ENCODE results near the gene EN1. TPM values are rescaled to one million over a fixed set of nuclear protein-coding genes. Genes with fewer than 3 reads are reported as not detected.

EN1 gene
- total and polyA plus RNA-seq, 8 donors: not detected

GRCh38 chr2:118845005-118845521 is 2.4 kb downstream of the EN1 start:
- Histone ChIP-seq H3K4me3 (no peak overlapping the region), H3K9me3 (no peaks in the 10 kb centered on the region), H3K36me3 (no peaks in the 10 kb centered on the region), H3K4me1 (peaks cover 0 to 14% (median 0%) of the 10 kb centered on the region in 3 donors), H3K27me3 (peaks cover 0 to 87% (median 21%) of the 10 kb centered on the region in 4 donors), H3K27ac (no peak overlapping the region)
- 6 to 9% methylated on average over 43 of the region's 43 CpGs for WGBS, 2 donors
- FAIRE-seq: no peak
- intact Hi-C loops (cut with DNase I): no loop called here
- no peak for DNase-seq
- peak in 2 of 4 donors; percentile 14 to 22 for ATAC-seq
- no peak for TF ChIP-seq CTCF (IDR thresholded peaks at IDR 0.05)

- TF ChIP-seq CTCF (IDR thresholded peaks at IDR 0.05): no peak
- FAIRE-seq: no peak
These were observed 3.0 kb downstream of the EN1 start for GRCh38 chr2:118844261-118845004.

GRCh38 chr2:118843483-118844132 is 3.8 kb downstream of the EN1 start:
- no peak for TF ChIP-seq CTCF (IDR thresholded peaks at IDR 0.05)
- Histone ChIP-seq H3K27me3 (peaks cover 0 to 83% (median 21%) of the 10 kb centered on the region in 4 donors), H3K4me3 (no peak overlapping the region), H3K27ac (no peak overlapping the region), H3K9me3 (no peaks in the 10 kb centered on the region), H3K36me3 (no peaks in the 10 kb centered on the region), H3K4me1 (peaks cover 0 to 14% (median 0%) of the 10 kb centered on the region in 3 donors)
- no peak for DNase-seq
- ATAC-seq: no peak
- 35 to 43% methylated on average over 10 of the region's 10 CpGs for WGBS, 2 donors
- no peak for FAIRE-seq
- intact Hi-C loops (cut with DNase I): no loop called here

More at GRCh38 chr2:118844261-118845004, 3.0 kb downstream of the EN1 start:
- 36 to 39% methylated on average over 8 of the region's 8 CpGs for WGBS, 2 donors
- ATAC-seq (no peak), DNase-seq (no peak)
- no peak overlapping the region for H3K4me3 ChIP-seq
- H3K9me3 ChIP-seq: no peaks in the 10 kb centered on the region
- intact Hi-C loops (cut with DNase I): no loop called here
- H3K4me1 ChIP-seq: peaks cover 0 to 14% (median 0%) of the 10 kb centered on the region in 3 donors
- H3K27me3 ChIP-seq: peaks cover 0 to 86% (median 21%) of the 10 kb centered on the region in 4 donors
- no peaks in the 10 kb centered on the region for H3K36me3 ChIP-seq
- no peak overlapping the region for H3K27ac ChIP-seq

GRCh38 chr2:118842661-118843482 is 4.6 kb downstream of the EN1 start:
- peak overlapping the region in 2 of 4 donors; percentile 13 to 36 for H3K4me3 ChIP-seq
- peak in 2 of 4 donors; percentile 9 to 26 for ATAC-seq
- DNase-seq: no peak
- 8 to 10% methylated on average over 57 to 60 of the region's 60 CpGs for WGBS, 2 donors
- no peak for TF ChIP-seq CTCF (IDR thresholded peaks at IDR 0.05)
- H3K27me3 ChIP-seq: peaks cover 0 to 76% (median 21%) of the 10 kb centered on the region in 4 donors
- no peaks in the 10 kb centered on the region for H3K9me3 ChIP-seq
- FAIRE-seq: no peak
- H3K4me1 ChIP-seq: peaks cover 0 to 13% (median 0%) of the 10 kb centered on the region in 3 donors
- intact Hi-C loops (cut with DNase I): no loop called here
- H3K27ac ChIP-seq: no peak overlapping the region
- H3K36me3 ChIP-seq: no peaks in the 10 kb centered on the region
